Caco-2 (cell line): ENCODE results near the gene SPRR3. TPM values are rescaled to one million over a fixed set of nuclear protein-coding genes. Genes with fewer than 3 reads are reported as not detected.

Experiments
- BruUV-seq: library from RNA; stranded (reverse); fragments of 400-500 nt; replicated peaks from 2 replicates; lab custom pipeline; 2021; lab: Mats Ljungman, UMichigan
- CTCF ChIA-PET: fragments of 300-600 bp; sonication (Branson Sonifier 250); formaldehyde crosslinking; loops from one replicate; lab custom pipeline; 2022; ENCODE audit warnings: antibody characterized with exemption; lab: Charles Lee
- POLR2A ChIA-PET: fragments of 300-600 bp; sonication (Branson Sonifier 250); formaldehyde crosslinking; loops from one replicate; lab custom pipeline; 2022; ENCODE audit warnings: antibody characterized with exemption; lab: Charles Lee
- DNase-seq, 2 experiments: peaks; one replicate each; pipeline versions ENCODE4 v3.0.0 to v3.0.0-alpha.2; 2020 to 2022
- H3K27me3 ChIP-seq: replicated peaks from 2 replicates; pipeline ENCODE4 v1.6.0; 2011; ENCODE audit warnings: low read length; ENCODE audit not compliant: control insufficient read depth, insufficient read depth
- H3K36me3 ChIP-seq: 2 replicates; pipeline ENCODE4 v1.5.1; 2011; ENCODE audit warnings: low read length; ENCODE audit not compliant: control insufficient read depth, insufficient read depth
- H3K4me1 ChIP-seq: fragments of 250-450 bp; sonication (Bioruptor Pico); 2 replicates; pipeline ENCODE4 v1.5.1; 2020; ENCODE audit warnings: mild to moderate bottlenecking
- H3K4me3 ChIP-seq: 2 replicates; pipeline ENCODE4 v1.5.1; 2011; ENCODE audit warnings: low read depth, mild to moderate bottlenecking, control low read depth, low read length
- H3K9me3 ChIP-seq: fragments of 250-450 bp; sonication (Bioruptor Pico); 2 replicates; pipeline ENCODE4 v1.5.1; 2020; ENCODE audit warnings: mild to moderate bottlenecking, moderate library complexity
- H3K27ac Mint-ChIP-seq: one replicate; pipeline ENCODE4 v1.8.0; 2022; ENCODE audit warnings: mixed read lengths; ENCODE audit not compliant: unreplicated experiment
- H3K27me3 Mint-ChIP-seq: one replicate; pipeline ENCODE4 v1.8.0; 2022; ENCODE audit warnings: mixed read lengths; ENCODE audit not compliant: insufficient read depth, unreplicated experiment
- H3K36me3 Mint-ChIP-seq: one replicate; pipeline ENCODE4 v1.8.0; 2022; ENCODE audit warnings: mild to moderate bottlenecking, mixed read lengths; ENCODE audit not compliant: insufficient read depth, unreplicated experiment
- H3K4me1 Mint-ChIP-seq: one replicate; pipeline ENCODE4 v1.8.0; 2022; ENCODE audit warnings: low read depth, mixed read lengths; ENCODE audit not compliant: unreplicated experiment
- H3K4me3 Mint-ChIP-seq: one replicate; pipeline ENCODE4 v1.8.0; 2022; ENCODE audit warnings: mild to moderate bottlenecking, moderate library complexity, mixed read lengths; ENCODE audit not compliant: unreplicated experiment
- H3K9me3 Mint-ChIP-seq: one replicate; pipeline ENCODE4 v1.8.0; 2022; ENCODE audit warnings: mixed read lengths; ENCODE audit not compliant: unreplicated experiment
- CTCF ChIP-seq, 2 experiments: fragments of 200-600 bp in 1 of 2; IDR thresholded peaks; 1 replicate in 1 of 2; 2 replicates in 1 of 2; pipeline versions ENCODE4 v1.5.1 to v1.8.0; 2011 to 2022; ENCODE audit warnings: antibody characterized with exemption in 1 of 2, control low read depth in 1 of 2, inconsistent platforms in 1 of 2, low read depth in 1 of 2, low read length in 1 of 2, mild to moderate bottlenecking in 1 of 2, moderate library complexity in 1 of 2; ENCODE audit not compliant: insufficient read depth in 1 of 2, severe bottlenecking in 1 of 2, unreplicated experiment in 1 of 2
- intact Hi-C: fragments of 100-400 bp; cut with micrococcal nuclease; formaldehyde crosslinking; loops from one replicate; pipeline ENCODE4 v1.10.0; 2022; ENCODE audit not compliant: unreplicated experiment
- total RNA-seq: library from RNA; stranded (reverse); gene quantifications from 2 replicates; pipeline ENCODE4 v1.2.3, GENCODE V29; 2022

SPRR3 gene
- total RNA-seq, 1 experiment from 2014 or later, result 0.70 TPM

GRCh38 chr1:153028766-153029165, 27.2 kb downstream of the SPRR3 start:
- Mint-ChIP-seq H3K27me3 (peaks cover 3% of the 10 kb centered on the region), H3K4me1 (no peaks in the 10 kb centered on the region), H3K36me3 (no peaks in the 10 kb centered on the region), H3K27ac (no peak overlapping the region), H3K9me3 (no peaks in the 10 kb centered on the region), H3K4me3 (no peak overlapping the region)
- H3K4me3 ChIP-seq, result no peak overlapping the region
- intact Hi-C loops, result no loop called here
- no peaks in the 10 kb centered on the region for H3K36me3 ChIP-seq
- BruUV-seq, result no TSS peak
- no peaks in the 10 kb centered on the region for H3K4me1 ChIP-seq
- POLR2A ChIA-PET, result no interaction called here
- no peaks in the 10 kb centered on the region for H3K9me3 ChIP-seq
- no peaks in the 10 kb centered on the region for H3K27me3 ChIP-seq
- no peak for DNase-seq
- no peak for TF ChIP-seq CTCF (IDR thresholded peaks at IDR 0.05; ENCODE audit: insufficient read depth in 1 of 2, low read depth in 1 of 2, low read length in 1 of 2, severe bottlenecking in 1 of 2, unreplicated experiment in 1 of 2)
- CTCF ChIA-PET, result no interaction called here

- DNase-seq, result no peak
- no peak within 1 kb of the TSS for H3K27ac Mint-ChIP-seq
- no TSS peak for BruUV-seq
- H3K27me3 ChIP-seq, result no peaks in the 10 kb centered on the region
- H3K9me3 ChIP-seq, result no peaks in the 10 kb centered on the region
- no peak within 1 kb of the TSS for H3K4me3 Mint-ChIP-seq
- H3K36me3 ChIP-seq, result no peaks in the 10 kb centered on the region
- TF ChIP-seq CTCF (IDR thresholded peaks at IDR 0.05; ENCODE audit: insufficient read depth in 1 of 2, low read depth in 1 of 2, low read length in 1 of 2, severe bottlenecking in 1 of 2, unreplicated experiment in 1 of 2), result no peak
- intact Hi-C loops, result loop anchor here (5.0 kb wide), 1 partner anchor 159 kb away; no protein-coding TSS in a partner anchor
- H3K4me1 ChIP-seq, result no peaks in the 10 kb centered on the region
- no peak within 1 kb of the TSS for H3K4me3 ChIP-seq
- H3K27me3 Mint-ChIP-seq, result peaks cover 3% of the 10 kb centered on the region
- ChIA-PET CTCF (no interaction called here), POLR2A (no interaction called here)
- H3K4me1 Mint-ChIP-seq, result no peaks in the 10 kb centered on the region
- H3K36me3 Mint-ChIP-seq, result no peaks in the 10 kb centered on the region
- no peaks in the 10 kb centered on the region for H3K9me3 Mint-ChIP-seq
These were observed 29.3 kb downstream of the SPRR3 start, which contains the start of gene SPRR1B for GRCh38 chr1:153030895-153031294. SPRR1B (plus strand) TSS chr1:153031203; CDS start chr1:153032346, 1,143 bp downstream.

GRCh38 chr1:153032073-153032472, 30.5 kb downstream of the SPRR3 start:
- Mint-ChIP-seq H3K4me1 (no peaks in the 10 kb centered on the region), H3K4me3 (no peak overlapping the region), H3K27me3 (no peaks in the 10 kb centered on the region), H3K27ac (no peak overlapping the region), H3K9me3 (no peaks in the 10 kb centered on the region), H3K36me3 (no peaks in the 10 kb centered on the region)
- intact Hi-C loops, result loop anchor here (5.0 kb wide), 1 partner anchor 160 kb away; no protein-coding TSS in a partner anchor
- no peaks in the 10 kb centered on the region for H3K36me3 ChIP-seq
- ChIA-PET POLR2A (no interaction called here), CTCF (no interaction called here)
- no peak for DNase-seq
- no peak for TF ChIP-seq CTCF (IDR thresholded peaks at IDR 0.05; ENCODE audit: insufficient read depth in 1 of 2, low read depth in 1 of 2, low read length in 1 of 2, severe bottlenecking in 1 of 2, unreplicated experiment in 1 of 2)
- H3K4me1 ChIP-seq, result no peaks in the 10 kb centered on the region
- H3K27me3 ChIP-seq, result no peaks in the 10 kb centered on the region
- H3K9me3 ChIP-seq, result no peaks in the 10 kb centered on the region
- no peak overlapping the region for H3K4me3 ChIP-seq
- no TSS peak for BruUV-seq
